Prostate gland (tissue), 2 donors: ENCODE measurements around the gene CDC42SE1.

Experiments used
- POLR2A ChIP-seq: fragments of 450-650 bp; IDR thresholded peaks from one replicate; pipeline ENCODE4 v1.6.1; 2016; ENCODE audit warnings: antibody characterized with exemption, mild to moderate bottlenecking
- POLR2AphosphoS5 ChIP-seq: sonication (generic); formaldehyde crosslinking; IDR thresholded peaks from one replicate; pipeline ENCODE4 v1.6.1; 2017; ENCODE audit warnings: antibody characterized with exemption
- TF ChIP-seq, protein P1 (sequence below), 4 experiments: fragments of 200-600 bp in 2 of 4; fragments of 450-650 bp in 2 of 4; sonication (generic) in 2 of 4; IDR thresholded peaks; 1 replicate in 3 of 4; 2 replicates in 1 of 4; pipeline ENCODE4 v1.5.1; 2016 to 2019; ENCODE audit warnings: antibody characterized with exemption in 4 of 4, mild to moderate bottlenecking in 2 of 4, moderate library complexity in 2 of 4

DNA sequence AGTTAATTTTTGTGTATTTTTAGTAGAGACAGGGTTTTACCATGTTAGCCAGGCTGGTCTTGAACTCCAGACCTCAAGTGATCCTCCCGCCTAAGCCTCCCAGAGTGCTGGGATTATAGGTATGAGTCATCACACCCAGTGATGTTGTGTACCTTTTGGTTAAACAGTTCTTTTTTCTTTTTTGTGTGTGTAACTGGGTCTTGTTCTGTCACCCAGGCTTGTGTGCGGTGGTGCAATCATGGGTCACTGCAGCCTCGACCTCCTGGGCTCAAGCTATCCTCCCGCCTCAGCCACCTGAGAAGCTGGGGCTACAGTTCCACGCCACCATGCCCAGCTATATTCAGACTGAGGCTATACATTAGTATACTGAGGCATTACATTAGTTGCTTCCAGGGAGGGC, 48.9 kb upstream of the CDC42SE1 start:
- TF ChIP-seq, protein P1, sequence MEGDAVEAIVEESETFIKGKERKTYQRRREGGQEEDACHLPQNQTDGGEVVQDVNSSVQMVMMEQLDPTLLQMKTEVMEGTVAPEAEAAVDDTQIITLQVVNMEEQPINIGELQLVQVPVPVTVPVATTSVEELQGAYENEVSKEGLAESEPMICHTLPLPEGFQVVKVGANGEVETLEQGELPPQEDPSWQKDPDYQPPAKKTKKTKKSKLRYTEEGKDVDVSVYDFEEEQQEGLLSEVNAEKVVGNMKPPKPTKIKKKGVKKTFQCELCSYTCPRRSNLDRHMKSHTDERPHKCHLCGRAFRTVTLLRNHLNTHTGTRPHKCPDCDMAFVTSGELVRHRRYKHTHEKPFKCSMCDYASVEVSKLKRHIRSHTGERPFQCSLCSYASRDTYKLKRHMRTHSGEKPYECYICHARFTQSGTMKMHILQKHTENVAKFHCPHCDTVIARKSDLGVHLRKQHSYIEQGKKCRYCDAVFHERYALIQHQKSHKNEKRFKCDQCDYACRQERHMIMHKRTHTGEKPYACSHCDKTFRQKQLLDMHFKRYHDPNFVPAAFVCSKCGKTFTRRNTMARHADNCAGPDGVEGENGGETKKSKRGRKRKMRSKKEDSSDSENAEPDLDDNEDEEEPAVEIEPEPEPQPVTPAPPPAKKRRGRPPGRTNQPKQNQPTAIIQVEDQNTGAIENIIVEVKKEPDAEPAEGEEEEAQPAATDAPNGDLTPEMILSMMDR (IDR thresholded peaks at IDR 0.05), result no peak
- TF ChIP-seq POLR2A (no peak), POLR2AphosphoS5 (no peak)
